IPS-11a (cell line): ENCODE results near the gene ECM2.

ENCODE experiments used
- H3K4me3 ChIP-seq: one replicate; pipeline ENCODE4 v1.5.1; 2013; ENCODE audit warnings: low read depth, low read length, control low read depth

The ECM2 gene

DNA sequence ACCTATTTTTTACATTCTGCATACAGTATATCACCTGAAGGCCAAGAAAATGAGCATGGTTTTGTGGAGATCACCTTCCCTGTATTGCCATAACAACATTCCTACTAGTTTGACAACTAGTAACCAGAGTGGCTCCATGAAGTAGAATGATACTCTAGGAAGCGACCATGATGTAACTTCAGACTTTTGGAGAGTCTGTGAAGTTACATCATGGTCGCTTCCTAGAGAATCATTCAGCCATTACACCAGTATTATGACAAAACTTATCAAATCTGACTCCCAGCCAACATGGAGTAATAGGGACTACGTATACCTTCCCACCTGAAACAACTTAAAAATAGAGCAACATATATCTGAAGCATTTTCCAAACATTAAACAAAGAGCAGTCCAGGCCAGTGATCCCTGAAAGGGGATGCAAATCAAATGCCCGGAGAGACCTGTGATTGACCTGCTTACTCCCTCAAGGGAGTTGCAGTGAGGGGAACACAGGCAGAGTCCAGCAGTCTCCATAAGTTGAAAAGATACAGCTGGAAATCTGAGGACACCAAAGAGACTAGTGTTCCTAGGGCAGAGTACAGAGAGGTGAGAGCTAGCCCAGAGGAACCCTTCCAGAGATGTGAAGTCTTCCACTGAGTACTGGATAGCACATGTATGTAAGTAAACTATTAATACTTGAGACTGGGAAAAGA lies 7.8 kb downstream of the ECM2 start:
- no peak overlapping the region for H3K4me3 ChIP-seq

DNA sequence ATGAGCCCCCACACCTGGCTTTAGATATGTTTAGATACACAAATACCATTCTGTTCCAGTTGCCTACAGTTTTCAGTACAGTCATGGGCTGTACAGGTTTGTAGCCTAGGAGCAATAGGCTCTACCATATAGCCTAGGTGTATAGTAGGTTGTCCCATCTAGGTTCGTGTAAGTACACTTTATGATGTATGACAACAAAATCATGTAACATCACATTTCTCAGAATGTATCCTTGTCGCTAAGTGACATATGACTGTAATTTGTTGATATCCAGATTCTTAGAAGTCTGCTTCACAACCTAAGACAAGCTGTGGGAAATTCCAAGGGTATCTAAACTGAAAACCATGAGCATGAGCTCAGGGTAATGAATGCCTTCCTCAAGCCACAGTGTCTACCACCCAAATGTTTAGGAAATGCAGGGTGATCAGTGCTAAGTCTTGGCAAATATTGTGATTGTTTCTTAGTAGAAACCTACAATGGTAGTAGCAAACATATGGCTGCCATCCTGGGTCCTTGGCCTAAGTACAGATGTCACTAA lies 8.4 kb downstream of the ECM2 start:
- H3K4me3 ChIP-seq: no peak overlapping the region

DNA sequence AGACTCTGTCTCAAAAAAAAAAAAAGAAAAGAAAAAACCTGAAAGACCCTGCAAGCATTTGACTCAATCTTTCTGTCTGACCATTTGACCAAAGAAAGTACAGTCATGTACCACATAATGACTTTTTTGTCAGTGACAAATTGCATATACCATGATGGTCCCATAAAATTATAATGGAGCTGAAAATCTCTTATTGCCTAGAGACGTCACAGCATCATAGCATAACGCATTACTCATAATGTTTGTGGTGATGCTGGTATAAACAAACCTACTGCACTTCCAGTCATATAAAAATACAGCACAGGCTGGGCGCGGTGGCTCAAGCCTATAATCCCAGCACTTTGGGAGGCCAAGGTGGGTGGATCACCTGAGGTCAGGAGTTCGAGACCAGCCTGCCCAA lies 10.5 kb downstream of the ECM2 start:
- no peak overlapping the region for H3K4me3 ChIP-seq

DNA sequence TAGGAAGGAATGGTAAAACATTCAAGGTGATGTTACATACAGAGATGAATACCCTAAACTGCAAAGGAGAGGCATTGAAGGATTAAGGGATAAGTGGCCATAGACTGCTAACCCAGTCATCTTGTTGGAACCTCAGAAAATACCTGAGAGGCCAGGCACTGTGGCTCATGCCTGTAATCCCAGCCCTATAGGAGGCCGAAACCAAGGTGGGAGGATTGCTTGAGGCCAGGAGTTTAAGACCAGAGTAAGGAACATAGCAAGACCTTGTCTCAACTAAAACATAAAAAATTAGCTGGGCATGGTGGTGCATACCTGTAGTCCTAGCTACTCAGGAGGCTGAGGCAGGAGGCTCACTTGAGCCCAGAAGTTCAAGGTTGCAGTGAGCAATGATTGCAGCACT lies 10.9 kb downstream of the ECM2 start:
- no peak overlapping the region for H3K4me3 ChIP-seq

- no peak overlapping the region for H3K4me3 ChIP-seq
Observed at GRCh38 chr9:92522983-92523970, 12.5 kb downstream of the ECM2 start.

DNA sequence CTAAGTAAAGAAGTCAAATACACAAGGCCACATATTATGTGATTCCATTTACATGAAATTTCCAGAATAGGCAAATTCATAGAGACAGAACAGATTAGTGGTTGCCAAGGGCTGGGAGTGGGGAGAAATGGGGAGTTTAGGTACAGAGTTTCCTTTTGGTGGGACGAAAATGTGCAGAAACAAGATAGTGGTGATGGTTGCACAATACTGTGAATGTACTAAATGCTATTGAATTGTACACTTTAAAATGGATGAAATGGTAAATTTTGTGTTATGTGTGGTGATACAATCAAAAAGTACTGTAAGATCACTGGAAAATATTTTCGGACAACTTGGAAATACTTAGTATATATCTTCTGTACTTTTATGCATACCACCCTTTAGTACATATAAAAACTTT lies 15.0 kb downstream of the ECM2 start:
- no peak overlapping the region for H3K4me3 ChIP-seq

DNA sequence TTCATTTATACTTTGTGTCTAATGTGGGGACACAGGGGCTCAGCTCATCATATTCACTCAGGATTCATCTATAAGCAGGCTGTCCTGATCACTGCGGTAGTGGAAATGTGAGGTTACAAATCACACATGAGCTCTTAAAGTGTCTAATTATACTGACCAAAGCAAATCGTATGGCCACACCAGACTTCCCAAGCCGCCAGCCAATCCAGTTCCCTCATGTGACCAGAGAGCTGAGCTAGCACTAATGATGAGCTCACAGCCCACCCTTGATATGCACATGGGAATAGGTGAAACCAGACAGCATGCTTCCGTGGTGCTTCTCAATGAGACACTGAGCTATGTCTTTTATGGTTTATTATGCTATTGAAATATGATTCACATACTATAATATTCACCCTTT lies 17.6 kb downstream of the ECM2 start:
- no peak overlapping the region for H3K4me3 ChIP-seq

- H3K4me3 ChIP-seq: no peak overlapping the region
Observed at GRCh38 chr9:92517046-92517445, 18.7 kb downstream of the ECM2 start.

DNA sequence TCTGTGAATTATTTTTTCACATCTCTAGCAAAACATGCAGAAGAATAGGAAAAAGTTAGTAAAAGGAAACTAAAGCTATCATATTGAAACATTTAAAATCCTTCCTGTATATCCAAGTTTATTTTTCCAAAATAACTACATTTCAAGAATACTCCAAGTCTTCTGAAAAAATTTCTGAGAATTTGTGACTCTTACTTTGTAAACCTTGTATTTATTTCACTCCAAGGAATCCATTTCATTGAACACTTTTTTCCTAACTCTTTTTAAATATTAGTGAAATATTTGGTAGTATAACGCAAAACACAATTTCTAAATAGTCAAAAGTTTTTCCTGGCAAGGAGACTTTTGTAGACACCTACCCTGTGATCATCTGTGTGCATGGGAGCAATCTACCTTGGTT lies 19.3 kb downstream of the ECM2 start:
- no peak overlapping the region for H3K4me3 ChIP-seq

DNA sequence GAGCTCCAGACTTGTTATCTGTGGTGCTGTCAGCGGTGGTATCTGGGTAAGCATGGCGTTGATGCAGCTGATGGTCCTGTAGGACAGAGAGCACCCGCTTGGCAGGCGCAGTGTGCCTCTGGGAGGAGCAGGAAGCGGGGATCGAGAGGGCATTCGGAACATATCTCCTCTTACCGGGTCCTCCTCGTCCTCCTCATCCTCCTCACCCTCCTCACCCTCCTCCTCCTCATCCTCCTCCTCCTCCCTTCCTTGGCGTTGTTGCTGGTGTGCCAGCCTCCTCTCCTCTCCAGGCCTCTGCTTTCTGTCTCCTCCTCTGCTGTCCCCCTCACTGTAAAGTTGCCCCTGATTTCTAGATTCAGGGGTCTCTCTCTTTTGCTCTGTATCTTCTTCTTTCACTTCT lies 21.2 kb downstream of the ECM2 start:
- H3K4me3 ChIP-seq: no peak overlapping the region

- H3K4me3 ChIP-seq: no peak overlapping the region
Observed at GRCh38 chr9:92513349-92513748, 22.4 kb downstream of the ECM2 start.

DNA sequence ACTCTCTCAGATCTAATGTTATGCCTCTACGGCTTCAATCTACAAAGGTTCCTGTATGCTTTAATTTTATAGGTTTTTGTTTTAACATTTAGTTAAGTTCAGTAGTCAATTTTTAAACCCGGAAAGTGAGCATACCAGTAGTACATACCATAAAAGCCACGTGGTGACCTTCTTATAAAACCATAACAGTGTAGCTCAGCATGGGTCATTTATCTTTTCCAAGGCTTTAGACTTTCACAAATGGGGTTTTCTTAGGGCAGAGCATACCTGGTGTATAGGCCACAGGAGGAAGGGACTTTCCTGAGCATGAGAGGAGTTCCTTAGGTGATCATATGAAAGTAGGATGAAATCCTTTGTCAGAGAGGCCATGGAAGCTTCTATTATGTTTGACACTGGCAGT lies 23.2 kb downstream of the ECM2 start:
- H3K4me3 ChIP-seq: no peak overlapping the region

DNA sequence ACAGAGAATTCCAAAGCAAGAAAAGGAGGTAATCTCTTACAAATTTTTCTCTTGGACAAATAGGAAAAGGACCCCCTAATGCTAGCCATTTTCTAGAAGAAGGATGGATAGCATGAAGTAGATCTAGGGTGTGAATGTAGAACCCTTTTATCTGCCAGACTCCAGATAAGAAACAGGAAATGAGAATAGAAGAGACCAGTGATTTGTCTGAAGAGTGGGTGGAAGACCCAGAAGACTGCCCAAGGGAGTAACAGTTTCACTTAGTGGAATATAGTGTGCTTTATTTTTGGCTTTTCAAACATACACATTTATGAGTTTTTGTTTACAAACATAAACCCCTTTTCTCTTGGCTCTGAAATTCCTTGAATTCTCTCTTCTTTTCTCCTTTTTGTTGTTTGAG lies 25.0 kb downstream of the ECM2 start:
- H3K4me3 ChIP-seq: no peak overlapping the region

- H3K4me3 ChIP-seq: no peak overlapping the region
Observed at GRCh38 chr9:92509050-92509449, 26.7 kb downstream of the ECM2 start.

- H3K4me3 ChIP-seq: no peak overlapping the region
Observed at GRCh38 chr9:92508018-92508820, 27.6 kb downstream of the ECM2 start.

- H3K4me3 ChIP-seq: no peak overlapping the region
Observed at GRCh38 chr9:92507496-92507895, 28.3 kb downstream of the ECM2 start.

GRCh38 chr9:92507005-92507404 lies 28.8 kb downstream of the ECM2 start:
- H3K4me3 ChIP-seq: no peak overlapping the region

- no peak overlapping the region for H3K4me3 ChIP-seq
Observed at GRCh38 chr9:92506184-92506857, 29.5 kb downstream of the ECM2 start.

GRCh38 chr9:92504881-92505280 lies 30.9 kb downstream of the ECM2 start:
- no peak overlapping the region for H3K4me3 ChIP-seq

- no peak overlapping the region for H3K4me3 ChIP-seq
Observed at GRCh38 chr9:92503156-92503555, 32.6 kb downstream of the ECM2 start.
